ENCODE data around the gene TPSG1.

DNA sequence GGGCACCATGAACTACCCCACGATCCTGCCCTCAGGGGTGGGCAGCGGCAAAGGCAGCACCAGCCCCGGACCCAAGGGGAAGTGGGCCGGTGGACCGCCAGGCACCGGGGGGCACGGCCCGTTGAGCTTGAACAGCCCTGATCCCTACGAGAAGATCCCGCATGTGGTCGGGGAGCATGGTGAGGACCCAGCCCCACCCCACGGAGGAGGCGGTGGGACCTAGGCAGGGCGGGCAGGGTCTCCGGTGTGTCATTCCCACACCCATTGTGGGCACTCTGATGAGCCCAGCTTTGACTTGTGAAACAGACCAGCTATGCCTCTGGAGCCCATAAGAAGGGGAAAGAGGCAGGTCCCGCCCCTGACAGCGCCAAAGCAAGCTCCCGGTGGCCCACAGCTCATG lies 22.8 kb downstream of the TPSG1 start:
- no peak for TF ChIP-seq EZH2phosphoT487 (IDR thresholded peaks at IDR 0.05; ENCODE audit: insufficient read depth, low read depth)
- no peak for TF ChIP-seq EZH2 (IDR thresholded peaks at IDR 0.05; ENCODE audit: insufficient read depth, poor library complexity, severe bottlenecking)

All from GM23248 (cell line).